ENCODE data around the gene ZNF716.

ZNF716 gene

DNA sequence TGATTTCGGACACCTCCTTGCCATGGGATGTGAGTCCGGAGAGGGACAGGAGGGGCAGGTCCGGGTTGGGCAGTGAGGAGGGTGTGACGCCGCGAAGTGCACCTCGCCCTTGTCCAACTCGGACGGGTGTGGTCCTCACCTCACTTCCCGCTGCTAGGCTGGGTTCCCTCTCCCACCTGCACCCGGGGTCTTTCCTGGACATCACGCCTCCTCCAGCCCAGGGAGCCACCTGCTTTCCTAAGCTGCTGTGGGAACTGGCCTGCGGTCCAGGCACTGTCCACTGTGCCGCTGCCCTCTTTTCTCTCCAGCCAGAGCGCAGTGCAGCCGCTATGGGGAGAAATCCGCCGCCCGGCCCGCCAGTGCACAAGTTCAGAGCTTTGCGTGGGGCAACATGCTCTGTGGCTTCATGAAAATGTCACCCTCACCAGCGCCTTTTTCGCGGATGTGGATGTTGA is 45.0 kb upstream of the ZNF716 start:
- H3K27ac ChIP-seq = no peak overlapping the region
- DNase-seq = peak in 1 of 2 donors; percentile 62

DNA sequence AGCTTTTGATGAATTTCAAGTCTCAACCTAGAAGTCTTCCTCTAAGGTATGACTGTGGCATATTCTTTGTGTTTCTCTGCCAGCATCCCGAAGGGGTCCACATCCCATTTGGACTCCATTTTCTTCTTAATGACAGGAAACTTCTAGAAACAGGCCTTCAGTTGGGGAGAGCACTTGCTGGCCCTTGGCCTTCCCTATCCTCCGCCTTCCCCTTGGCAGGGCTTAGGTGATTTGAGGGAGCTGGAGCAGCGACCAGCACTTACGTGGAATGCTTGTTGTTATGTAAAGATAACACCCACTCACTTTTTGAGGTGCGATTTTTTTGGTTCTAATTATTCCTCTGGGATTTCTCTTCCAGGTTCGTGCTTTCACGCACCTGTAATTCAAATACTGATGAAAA is 42.9 kb upstream of the ZNF716 start:
- peaks cover 0 to 16% (median 5%) of the 10 kb centered on the region in 3 donors for H3K9me3 ChIP-seq
- no peaks in the 10 kb centered on the region for H3K4me1 ChIP-seq
- H3K4me3 ChIP-seq = no peak overlapping the region
- no peak overlapping the region for H3K27ac ChIP-seq
- H3K36me3 ChIP-seq = no peaks in the 10 kb centered on the region
- TF ChIP-seq, protein P1, sequence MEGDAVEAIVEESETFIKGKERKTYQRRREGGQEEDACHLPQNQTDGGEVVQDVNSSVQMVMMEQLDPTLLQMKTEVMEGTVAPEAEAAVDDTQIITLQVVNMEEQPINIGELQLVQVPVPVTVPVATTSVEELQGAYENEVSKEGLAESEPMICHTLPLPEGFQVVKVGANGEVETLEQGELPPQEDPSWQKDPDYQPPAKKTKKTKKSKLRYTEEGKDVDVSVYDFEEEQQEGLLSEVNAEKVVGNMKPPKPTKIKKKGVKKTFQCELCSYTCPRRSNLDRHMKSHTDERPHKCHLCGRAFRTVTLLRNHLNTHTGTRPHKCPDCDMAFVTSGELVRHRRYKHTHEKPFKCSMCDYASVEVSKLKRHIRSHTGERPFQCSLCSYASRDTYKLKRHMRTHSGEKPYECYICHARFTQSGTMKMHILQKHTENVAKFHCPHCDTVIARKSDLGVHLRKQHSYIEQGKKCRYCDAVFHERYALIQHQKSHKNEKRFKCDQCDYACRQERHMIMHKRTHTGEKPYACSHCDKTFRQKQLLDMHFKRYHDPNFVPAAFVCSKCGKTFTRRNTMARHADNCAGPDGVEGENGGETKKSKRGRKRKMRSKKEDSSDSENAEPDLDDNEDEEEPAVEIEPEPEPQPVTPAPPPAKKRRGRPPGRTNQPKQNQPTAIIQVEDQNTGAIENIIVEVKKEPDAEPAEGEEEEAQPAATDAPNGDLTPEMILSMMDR (IDR thresholded peaks at IDR 0.05) = no peak
- H3K27me3 ChIP-seq = no peaks in the 10 kb centered on the region
- DNase-seq = no peak
- intact Hi-C loops (cut with DNase I; ENCODE audit: low total_unique reads) = no loop called here

More for the DNA sequence above, 45.0 kb upstream of the ZNF716 start:
- peaks cover 0 to 16% (median 5%) of the 10 kb centered on the region in 3 donors for H3K9me3 ChIP-seq
- H3K27me3 ChIP-seq = no peaks in the 10 kb centered on the region
- H3K4me3 ChIP-seq = peak overlapping the region; percentile 21 to 32
- intact Hi-C loops (cut with DNase I; ENCODE audit: low total_unique reads) = no loop called here
- H3K4me1 ChIP-seq = no peaks in the 10 kb centered on the region
- no peaks in the 10 kb centered on the region for H3K36me3 ChIP-seq
- TF ChIP-seq, protein P1 (IDR thresholded peaks at IDR 0.05) = no peak

DNA sequence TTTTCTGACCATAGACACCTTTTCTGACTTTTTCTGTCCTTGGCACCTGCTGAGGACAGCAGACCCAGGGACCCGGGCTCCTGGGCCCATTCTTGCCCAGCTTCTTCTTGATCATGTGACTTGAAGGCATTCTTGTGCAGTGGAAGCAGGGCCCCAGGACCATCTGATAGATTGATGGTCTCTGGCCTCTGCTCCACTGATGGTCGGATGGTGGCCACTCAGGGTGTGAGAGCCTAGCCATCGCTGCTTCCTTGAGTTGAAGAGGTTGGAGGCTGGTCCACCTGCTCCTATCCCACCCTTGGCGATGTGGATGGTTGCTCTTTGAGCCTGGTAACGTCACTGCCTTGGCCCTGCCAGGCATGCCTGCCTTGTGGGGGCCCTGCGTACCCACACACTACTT is 37.8 kb upstream of the ZNF716 start:
- H3K36me3 ChIP-seq = no peaks in the 10 kb centered on the region
- DNase-seq = no peak
- TF ChIP-seq, protein P1 (IDR thresholded peaks at IDR 0.05) = no peak
- H3K4me1 ChIP-seq = no peaks in the 10 kb centered on the region
- intact Hi-C loops (cut with DNase I; ENCODE audit: low total_unique reads) = no loop called here
- no peak overlapping the region for H3K4me3 ChIP-seq
- H3K27ac ChIP-seq = no peak overlapping the region
- peaks cover 0 to 5% (median 0%) of the 10 kb centered on the region in 3 donors for H3K9me3 ChIP-seq
- no peaks in the 10 kb centered on the region for H3K27me3 ChIP-seq

DNA sequence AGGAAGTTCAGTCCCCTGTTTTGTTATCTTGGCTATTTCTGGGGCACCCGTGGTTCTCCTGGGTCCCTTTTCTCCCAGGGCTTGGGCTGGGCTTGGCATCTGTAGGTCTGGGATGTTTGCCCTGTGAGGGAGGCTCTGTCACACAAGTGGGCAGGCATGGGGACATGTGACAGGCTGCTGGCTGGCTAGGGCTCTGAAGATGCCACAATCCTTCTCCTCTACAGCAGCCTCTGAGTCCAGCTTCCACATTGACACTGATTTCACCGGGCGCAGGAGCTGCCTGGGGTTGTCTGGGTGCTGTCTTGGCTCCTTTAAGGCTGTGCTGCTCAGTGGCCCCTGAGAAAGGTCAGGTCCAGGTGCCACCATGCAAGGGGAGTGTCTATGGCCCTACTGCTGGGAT is 37.4 kb upstream of the ZNF716 start:
- TF ChIP-seq, protein P1 (IDR thresholded peaks at IDR 0.05) = no peak
- H3K27ac ChIP-seq = no peak overlapping the region
- no peak overlapping the region for H3K4me3 ChIP-seq
- peaks cover 0 to 5% (median 0%) of the 10 kb centered on the region in 3 donors for H3K9me3 ChIP-seq
- intact Hi-C loops (cut with DNase I; ENCODE audit: low total_unique reads) = no loop called here
- H3K27me3 ChIP-seq = no peaks in the 10 kb centered on the region
- no peaks in the 10 kb centered on the region for H3K36me3 ChIP-seq
- no peaks in the 10 kb centered on the region for H3K4me1 ChIP-seq
- DNase-seq = no peak

DNA sequence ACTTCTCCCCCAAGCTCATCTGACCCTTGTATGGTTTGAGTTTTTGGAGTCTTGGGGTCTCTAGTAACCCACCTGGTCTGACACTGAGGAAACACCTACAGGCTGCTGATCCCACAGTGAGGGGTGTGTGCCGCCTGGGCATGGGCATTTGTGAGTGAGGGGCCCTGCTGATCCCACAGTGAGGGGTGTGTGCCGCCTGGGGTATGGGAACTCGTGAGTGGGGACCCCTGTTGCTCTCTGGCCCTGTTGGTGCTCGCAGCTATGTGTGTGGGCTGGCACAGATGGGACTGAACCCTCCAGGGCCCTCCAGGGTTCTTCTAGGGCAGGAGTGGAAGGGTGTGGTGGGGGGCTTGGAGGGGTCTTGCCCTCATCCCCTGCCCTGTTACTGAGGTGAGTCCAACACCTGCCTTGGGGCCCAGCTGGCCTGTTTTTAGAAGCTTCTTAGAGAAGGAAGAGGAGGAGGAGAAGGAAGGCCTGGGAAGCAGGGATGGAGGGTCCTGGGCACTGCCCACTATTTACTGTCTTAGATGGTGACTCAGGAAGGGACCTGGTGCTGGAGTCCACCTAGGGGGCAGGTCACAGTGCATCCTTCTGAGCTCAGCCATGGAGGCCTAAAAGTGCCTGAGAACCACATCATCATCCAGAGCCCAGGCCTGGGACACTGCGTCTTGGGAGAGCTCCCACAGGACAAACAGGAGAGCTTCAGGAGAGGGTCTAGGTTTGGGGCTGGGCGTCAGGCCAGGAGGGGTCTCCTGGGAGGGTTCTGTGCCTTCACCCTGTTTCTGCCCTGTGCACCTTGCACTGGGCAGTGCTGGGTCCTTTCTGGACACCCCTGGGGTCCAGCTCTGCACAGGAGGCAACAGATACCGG is 36.2 kb upstream of the ZNF716 start:
- H3K27me3 ChIP-seq = no peaks in the 10 kb centered on the region
- intact Hi-C loops (cut with DNase I; ENCODE audit: low total_unique reads) = no loop called here
- no peaks in the 10 kb centered on the region for H3K36me3 ChIP-seq
- H3K4me3 ChIP-seq = no peak overlapping the region
- no peak overlapping the region for H3K27ac ChIP-seq
- H3K4me1 ChIP-seq = no peaks in the 10 kb centered on the region
- no peak for DNase-seq
- TF ChIP-seq, protein P1 (IDR thresholded peaks at IDR 0.05) = no peak
- H3K9me3 ChIP-seq = peaks cover 0 to 5% (median 0%) of the 10 kb centered on the region in 3 donors
